ENCODE data around the gene CACUL1.

DNA sequence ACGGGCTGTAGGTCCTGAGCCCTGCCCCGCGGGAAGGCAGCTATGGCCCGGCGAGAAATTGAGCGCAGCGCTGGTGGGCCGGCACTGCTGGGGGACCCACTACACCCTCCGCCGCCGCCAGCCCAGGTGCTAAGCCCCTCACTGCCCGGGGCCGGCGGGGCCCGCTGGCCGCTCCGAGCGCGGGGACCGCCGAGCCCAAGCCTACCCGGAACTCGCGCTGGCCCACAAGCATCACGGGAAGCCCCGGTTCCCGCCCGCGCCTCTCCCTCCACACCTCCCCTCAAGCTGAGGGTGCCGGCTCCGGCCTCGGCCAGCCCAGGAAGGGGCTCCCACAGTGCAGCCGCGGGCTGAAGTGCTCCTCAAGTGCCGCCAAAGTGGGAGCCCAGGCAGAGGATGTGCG is 5.5 kb upstream of the CACUL1 start:
- TF ChIP-seq POLR2AphosphoS5 (IDR thresholded peaks at IDR 0.05; ENCODE audit: low read depth, low read length) (no peak), POLR2A (IDR thresholded peaks at IDR 0.05; ENCODE audit: low read depth, low read length) (no peak), TAF1 (IDR thresholded peaks at IDR 0.05; ENCODE audit: borderline replicate concordance, low read depth, low read length) (no peak)

All from GM12892 (cell line).